ENCODE results near the gene FRA10AC1. TPM values are rescaled to one million over a fixed set of nuclear protein-coding genes. Genes with fewer than 3 reads are reported as not detected.

Gene FRA10AC1
- total and polyA plus RNA-seq, 10 donors: 9.9 to 99.5 (median 18.8) TPM

- TF ChIP-seq CTCF (IDR thresholded peaks at IDR 0.05 in 8 of 11, conservative IDR thresholded peaks at IDR 0.05 in 3 of 11): no peak
- no peak for TF ChIP-seq POLR2A (IDR thresholded peaks at IDR 0.05)
- no peak for TF ChIP-seq POLR2AphosphoS5 (IDR thresholded peaks at IDR 0.05)
- no peak for DNase-seq
- peaks cover 0 to 3% (median 0%) of the 10 kb centered on the region in 7 donors for H3K27me3 ChIP-seq (replicated peaks in 1 of 7)
- H3K9me3 ChIP-seq: no peaks in the 10 kb centered on the region
- H3K4me1 ChIP-seq: peaks cover 0 to 13% (median under 1%) of the 10 kb centered on the region in 6 donors
- intact Hi-C loops (cut with DNase I; ENCODE audit: low total_unique reads): no loop called here
- H3K27ac ChIP-seq: no peak overlapping the region
- WGBS, 5 donors: 67 to 82% (median 75%) methylated on average over 7 of the region's 7 CpGs
- H3K36me3 ChIP-seq: no peaks in the 10 kb centered on the region
- no peak overlapping the region for H3K4me3 ChIP-seq
Measured at GRCh38 chr10:93620925-93621324, 81.5 kb downstream of the FRA10AC1 start.

Other genes with a start within 250 kb of the FRA10AC1 start
- gene MYOF, start 220.3 kb downstream of the FRA10AC1 start, total RNA-seq: 10 to 100 TPM; 15.1 to 50.8 (median 26.8) TPM
- 1 to 10 TPM; 1.5 to 6.0 (median 3.0) TPM for gene MYOF, start 220.3 kb downstream of the FRA10AC1 start, polyA plus RNA-seq
- 1 to 10 TPM in 6 of 7 donors, under 1 TPM in 1; 0.95 to 6.6 (median 2.8) TPM for gene CEP55, start 206.0 kb downstream of the FRA10AC1 start, total RNA-seq
- gene CEP55, start 206.0 kb downstream of the FRA10AC1 start, polyA plus RNA-seq: 1 to 10 TPM; 1.0 to 6.1 (median 4.2) TPM
- under 1 TPM in 1 of 7 donors, not detected in 6; 0.13 TPM for gene FFAR4, start 135.9 kb downstream of the FRA10AC1 start, total RNA-seq
- under 1 TPM; 0.02 to 0.06 (median 0.02) TPM for gene FFAR4, start 135.9 kb downstream of the FRA10AC1 start, polyA plus RNA-seq
- gene RBP4, start 101.4 kb downstream of the FRA10AC1 start, total RNA-seq: 1 to 10 TPM in 1 of 7 donors, not detected in 6; 1.3 TPM
- gene RBP4, start 101.4 kb downstream of the FRA10AC1 start, polyA plus RNA-seq: under 1 TPM; 0.20 to 0.29 (median 0.23) TPM
- not detected for gene PDE6C, start 90.1 kb downstream of the FRA10AC1 start, total RNA-seq
- not detected for gene PDE6C, start 90.1 kb downstream of the FRA10AC1 start, polyA plus RNA-seq
- gene LGI1, start 55.3 kb upstream of the FRA10AC1 start, total RNA-seq: not detected
- under 1 TPM in 1 of 3 donors, not detected in 2; 0.16 TPM for gene LGI1, start 55.3 kb upstream of the FRA10AC1 start, polyA plus RNA-seq
- gene SLC35G1, start 191.4 kb upstream of the FRA10AC1 start, total RNA-seq: 1 to 10 TPM; 2.9 to 7.9 (median 5.2) TPM
- 1 to 10 TPM; 1.2 to 2.3 (median 1.8) TPM for gene SLC35G1, start 191.4 kb upstream of the FRA10AC1 start, polyA plus RNA-seq